ENCODE measurements around the gene NTN1.

NTN1 gene

DNA sequence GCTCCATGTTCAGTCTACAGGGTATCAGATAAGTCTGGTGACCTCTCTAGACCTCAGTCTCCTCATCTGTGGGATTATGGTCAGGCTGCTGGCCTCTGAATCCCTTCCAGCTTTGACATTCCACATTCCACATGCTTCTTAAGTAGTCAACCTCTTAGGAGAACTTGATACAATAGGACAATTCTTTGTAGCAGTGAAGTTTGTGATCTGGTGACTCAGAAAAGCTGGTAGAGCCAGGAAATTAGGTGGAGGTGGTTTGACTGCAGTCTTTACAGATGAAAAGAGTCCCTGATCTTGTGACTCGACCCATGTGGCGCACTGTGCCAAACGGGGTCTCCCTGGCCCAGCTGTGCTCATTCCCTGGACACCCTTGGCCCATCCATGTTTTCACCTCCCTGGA lies 147.8 kb downstream of the NTN1 start:
- no peak for DNase-seq

DNA sequence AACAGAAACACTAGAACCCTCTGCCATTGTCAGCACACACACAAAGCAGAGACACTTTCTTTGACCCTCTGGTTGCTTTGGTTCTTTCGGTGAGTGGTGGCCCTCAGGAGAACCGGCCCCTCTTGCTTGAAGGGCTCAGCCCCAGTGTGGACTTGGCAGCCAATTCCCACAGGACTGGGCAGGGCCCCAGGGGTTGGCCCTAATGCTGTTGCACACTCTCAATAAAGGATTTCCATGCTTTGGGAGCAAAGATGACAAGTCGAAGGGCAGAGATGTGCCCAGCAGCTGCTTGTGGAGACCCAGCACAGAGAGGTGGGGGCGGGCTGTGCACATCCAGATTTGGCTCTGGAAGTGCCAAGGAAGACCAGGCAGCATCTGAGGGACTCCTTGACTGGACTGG lies 149.0 kb downstream of the NTN1 start:
- DNase-seq, result no peak

DNA sequence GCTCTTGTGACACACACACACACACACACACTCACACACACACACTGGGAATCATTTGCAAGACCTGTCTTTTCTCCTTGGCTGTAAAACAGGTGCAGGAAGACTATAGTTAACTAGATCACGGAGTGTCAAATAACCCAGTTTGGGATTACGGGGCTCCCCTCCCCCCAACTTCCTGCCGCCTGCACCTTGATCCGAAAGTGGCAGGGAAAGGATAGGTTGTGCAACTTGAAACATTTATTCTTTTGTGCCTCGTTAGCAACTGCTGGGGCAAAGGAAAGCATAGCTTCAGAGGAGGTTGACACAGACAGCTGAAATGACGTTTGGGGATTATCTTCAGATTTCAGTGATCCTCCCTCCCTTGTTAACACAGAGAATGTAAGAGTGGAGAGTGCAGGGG lies 149.5 kb downstream of the NTN1 start:
- DNase-seq, result no peak

DNA sequence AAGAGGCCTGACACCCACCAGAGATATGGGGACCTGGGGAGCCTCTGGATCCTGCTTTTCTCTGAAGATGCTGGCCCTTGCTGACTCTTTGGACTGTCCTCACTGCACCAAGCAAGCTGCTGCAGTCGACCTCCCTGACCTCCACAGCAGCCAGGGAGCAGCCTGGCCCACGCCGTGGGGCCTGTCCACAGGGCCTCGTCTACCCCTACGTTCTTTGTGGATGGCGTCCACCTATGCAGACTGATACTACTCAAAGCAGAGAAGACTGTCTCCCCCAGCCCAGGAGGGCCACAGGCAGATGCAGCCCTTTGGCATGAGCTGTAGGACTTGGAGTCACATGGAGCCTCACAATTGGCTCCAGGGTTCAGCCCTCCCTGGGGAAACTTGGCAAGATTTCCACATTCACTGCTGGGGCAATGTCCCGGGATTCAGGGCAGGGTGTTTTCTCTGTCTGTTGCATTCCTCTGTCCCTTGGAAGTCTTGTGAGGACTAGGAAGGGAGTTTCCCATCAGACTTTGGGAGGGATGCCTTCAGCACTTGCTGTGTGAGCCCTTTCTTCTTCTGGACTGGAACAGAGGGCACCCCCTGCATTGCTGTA lies 152.2 kb downstream of the NTN1 start:
- no peak for DNase-seq

DNA sequence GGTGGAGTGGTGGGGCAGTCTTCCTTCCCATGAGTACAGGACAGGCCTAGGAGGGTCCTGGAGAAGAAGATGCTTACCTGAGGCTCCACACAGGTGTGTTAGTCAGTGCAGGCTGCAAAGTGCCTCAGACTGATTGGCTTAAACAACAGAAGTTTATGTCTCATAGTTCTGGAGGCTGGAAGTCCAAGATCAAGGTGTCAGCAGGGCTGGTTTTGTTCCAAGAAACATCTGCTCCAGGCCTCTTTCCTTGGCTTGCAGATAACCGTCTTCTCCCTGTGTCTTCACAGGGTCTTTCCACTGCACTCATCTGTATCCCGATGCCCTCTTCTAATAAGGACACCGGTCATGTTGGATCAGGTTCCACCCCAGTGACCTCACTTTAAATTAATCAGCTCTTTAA lies 153.0 kb downstream of the NTN1 start:
- no peak for DNase-seq

DNA sequence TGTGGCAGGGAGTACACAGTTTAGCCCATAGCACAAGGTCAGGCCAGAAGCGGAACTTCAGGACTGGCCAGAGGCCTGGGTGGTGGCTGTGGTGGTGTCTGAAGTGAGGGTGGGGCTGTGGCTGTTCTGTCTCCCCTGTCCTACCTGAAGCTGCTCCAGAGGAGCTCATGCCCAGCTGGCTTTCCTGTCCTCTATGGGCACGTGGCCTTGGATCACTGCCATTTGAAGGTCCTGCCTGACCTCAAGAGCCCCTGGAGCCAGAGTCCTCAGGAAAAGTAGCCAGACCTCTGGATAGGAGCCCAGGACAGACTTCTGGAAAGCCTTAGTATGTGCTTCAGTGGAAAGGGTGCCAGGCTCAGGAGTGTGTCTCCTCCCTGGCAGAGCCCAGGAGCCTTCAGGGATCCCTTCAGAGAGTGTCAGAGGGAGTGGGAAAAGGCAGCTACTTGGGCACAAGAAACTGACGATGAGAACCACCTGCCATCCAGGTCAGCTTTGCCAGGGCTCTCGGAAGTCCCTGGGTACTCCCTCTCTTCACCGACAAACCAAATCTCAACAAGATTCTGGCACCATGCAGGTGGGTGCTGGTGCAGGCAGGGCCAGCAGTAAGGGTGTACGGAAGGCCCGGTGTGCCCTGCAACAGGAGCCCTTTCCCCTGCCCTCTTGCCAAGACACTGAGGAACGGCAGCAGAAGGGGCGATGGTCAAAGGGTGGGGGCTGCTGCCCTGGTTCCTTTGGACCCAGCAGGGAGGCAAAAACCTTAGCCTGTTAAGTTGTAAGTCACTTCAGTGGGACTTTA lies 153.7 kb downstream of the NTN1 start:
- DNase-seq, result no peak

DNA sequence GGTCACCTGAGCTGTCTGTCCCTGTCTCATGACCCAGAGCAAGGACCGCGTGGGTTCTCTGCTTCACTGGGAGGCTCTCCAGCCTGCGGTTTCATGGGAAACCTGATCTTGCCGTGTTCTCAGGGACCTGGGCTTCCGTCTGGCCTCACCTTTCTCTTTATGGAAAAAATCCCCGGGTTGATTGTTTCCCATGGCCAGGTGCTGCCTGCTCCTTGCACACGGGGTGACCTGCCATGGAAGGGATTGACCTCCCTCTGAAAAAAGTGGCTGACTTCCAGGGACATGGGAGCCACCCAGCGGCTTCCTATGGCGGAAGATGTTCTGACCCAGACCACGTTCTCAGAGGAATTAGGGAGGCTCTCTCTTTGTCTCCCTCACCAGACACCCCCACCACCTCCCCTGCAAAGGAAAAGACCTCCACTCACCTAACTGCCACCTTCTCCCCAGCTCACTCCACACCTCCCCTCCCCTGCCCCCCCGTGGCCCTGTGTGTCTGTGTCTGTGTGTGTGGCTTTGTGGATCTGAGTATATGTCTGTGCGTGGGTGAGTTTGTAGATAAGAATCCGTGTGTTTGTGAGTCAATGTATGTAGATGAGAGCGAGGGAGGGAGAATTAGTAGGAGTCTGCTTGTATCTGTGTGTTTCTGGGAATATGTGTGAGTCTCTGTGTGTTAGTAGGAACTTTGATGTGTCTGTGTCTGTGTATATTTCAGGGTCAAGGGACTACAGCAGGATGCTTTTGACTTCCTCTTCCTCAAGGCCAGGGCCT lies 154.6 kb downstream of the NTN1 start:
- DNase-seq, result no peak

DNA sequence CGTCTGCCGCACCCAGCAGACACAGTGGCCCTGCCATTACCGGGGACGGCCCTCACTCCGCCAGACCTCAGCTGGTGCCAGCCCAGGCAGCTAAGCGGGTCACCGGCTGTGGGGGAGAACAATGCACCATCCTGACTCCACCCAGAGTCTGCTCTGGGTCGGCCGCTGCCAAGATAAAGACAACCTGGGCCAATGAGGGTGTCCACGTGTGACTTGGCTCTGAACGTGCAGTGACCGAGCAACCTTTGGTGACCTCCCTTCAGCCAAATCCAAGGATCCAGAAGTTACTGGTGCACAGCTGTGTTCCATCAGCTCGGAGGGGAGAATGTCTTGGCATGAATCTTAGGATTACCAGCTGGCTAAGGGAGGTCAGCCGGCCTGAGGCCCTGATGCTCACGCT lies 155.9 kb downstream of the NTN1 start:
- DNase-seq, result no peak

DNA sequence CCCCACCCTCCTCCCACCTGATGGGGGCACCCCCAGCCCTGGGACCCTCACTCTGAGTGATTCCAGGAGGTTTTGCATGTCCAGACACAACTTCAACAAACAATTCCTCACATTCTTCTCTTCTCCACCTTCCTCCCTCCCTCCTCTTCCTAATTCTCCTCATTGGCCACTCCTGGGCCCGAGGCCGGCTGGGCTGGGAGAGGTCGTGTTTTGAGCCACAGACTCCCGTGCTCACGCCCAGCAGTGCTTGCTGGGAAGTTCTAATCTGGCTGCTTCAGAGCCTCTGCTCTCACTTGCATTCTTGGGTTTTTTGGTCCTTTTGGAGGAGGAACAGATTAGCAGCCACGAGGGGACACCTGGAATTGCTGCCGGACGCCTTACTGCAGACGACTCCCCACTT lies 157.0 kb downstream of the NTN1 start:
- DNase-seq, result no peak

DNA sequence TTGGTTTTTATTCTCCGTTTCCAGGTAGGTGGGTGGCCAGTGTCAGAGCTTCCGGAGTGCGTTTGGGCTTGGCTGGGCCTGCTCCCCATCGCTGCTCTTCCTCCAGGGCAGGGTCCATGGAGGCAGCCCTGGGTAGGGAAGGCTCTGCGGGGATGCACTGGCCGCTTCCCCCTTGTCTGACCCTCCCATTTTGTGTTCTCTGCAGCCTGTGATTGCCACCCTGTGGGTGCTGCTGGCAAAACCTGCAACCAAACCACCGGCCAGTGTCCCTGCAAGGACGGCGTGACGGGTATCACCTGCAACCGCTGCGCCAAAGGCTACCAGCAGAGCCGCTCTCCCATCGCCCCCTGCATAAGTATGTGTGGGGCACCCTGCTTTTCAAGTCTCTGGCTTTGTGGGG lies 158.3 kb downstream of the NTN1 start:
- no peak for DNase-seq

DNA sequence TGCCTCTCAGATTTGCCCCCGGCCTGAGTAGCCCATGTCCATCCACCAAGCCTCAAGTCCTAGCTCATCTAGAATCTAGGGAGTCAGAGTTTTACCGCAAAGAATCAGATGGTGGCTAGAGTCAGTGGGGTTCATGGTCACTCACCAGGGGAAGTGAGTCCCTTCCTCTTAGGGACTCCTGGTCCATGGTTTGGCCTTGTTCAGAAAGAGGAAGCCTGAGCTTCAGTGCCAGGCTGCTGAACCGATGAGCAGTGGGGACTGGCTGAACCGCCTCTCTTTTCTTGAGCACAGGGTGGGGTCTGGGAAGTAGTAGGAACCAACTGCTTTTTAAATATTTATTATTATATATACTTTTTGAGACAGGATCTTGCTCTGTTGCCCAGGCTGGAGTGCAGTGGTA lies 160.3 kb downstream of the NTN1 start:
- no peak for DNase-seq

DNA sequence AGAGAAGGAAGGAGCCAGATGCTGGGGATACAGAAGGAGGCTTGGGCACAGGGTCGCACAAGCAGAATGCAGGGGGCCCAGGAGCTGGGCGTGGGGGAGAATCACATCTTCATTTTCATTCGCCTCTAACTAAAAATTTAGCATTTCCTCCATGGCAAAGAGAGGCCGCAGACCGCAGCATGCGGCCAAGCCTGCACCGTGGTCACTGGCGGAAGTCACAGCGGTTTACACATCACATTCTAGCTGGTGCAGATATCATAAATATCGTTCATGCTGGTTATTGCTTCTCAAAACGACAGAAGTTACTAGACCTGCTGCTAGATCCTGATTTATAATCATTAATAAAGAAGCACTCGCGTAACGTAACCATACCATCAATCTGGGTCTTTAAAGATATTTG lies 162.0 kb downstream of the NTN1 start:
- peak; percentile 28 for DNase-seq

DNA sequence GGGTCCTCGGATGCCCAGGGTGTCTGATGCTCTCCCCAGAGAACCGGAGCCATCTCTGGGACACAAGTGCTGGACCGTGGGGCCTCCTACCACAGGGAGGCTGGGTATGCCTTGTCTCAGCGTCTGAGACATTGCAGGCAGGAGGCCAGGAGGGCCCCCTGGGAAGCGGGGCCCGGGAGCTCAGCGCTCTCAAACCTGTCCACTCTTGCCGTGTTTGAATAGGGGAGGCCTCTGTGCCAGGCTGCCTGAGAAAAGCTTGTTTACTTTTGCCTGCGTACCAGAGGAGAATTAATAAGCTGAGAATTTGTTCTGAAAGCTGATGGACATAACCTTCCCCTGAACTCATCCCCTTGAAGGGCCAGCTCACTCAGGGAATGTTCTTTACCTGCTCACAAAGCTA lies 163.8 kb downstream of the NTN1 start:
- DNase-seq, result no peak

DNA sequence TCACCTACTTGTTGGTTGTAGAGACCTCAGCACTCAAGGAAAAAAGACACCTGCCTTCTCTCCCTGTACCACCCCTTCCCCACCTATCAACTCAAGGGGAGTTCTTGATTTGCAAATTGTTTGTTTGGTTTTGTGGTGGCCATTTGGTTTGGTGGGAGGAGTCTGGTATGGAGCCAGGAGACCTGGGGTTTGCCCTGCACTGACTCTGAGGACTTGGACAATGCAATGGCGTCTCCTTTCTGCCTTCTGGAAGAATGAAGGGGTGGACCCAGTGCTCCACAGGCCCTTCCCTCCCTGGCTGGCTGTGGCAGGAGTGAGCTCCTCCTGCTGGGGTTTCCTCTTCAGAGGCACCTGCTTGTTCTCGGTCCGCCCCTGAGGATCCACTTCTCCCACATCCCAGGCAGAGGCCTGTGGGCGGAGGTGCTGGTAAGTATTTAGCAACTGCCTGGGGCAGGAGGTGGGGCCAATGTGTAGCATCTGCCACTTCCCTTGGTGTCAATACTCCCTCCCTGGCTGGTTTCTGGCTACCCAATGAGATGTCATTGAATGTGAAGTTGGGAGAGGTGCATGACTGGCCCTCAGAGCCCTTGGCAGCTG lies 164.5 kb downstream of the NTN1 start:
- no peak for DNase-seq

DNA sequence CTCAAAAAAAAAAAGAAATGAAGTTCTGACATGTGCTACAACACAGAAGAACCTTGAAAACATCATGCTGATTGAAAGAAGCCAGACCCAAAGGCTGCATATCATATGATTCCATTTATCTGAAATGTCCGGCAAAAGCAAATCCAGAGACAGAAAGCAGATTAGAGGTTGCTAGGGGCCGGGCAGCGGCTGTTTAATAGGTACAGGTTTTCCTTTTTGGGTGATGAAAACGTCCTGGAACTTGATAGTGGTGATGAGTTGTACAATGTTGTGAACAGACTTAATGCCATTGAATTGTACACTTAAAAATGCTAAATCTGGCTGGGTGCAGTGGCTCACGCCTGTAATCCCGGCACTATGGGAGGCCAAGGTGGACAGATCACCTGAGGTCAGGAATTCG lies 166.5 kb downstream of the NTN1 start:
- DNase-seq, result no peak

DNA sequence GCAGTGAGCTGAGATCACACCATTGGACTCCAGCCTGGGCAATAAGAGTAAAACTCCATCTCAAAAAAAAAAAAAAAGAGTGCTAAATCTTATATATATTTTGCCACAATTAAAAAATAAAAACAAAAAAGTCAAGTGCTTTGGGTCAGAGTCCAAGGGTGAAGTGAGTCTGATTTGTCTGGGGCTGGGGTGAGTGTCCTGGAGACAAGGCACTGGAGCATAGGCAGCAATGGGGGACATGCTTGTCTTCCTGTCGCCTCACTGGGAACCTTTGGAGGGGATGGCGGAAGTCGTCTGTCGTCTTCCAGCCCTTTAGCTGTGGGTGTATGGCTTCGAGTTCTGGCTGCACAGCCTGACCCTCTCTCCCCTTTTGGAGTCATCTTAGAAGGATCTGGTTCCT lies 167.1 kb downstream of the NTN1 start:
- DNase-seq, result no peak

DNA sequence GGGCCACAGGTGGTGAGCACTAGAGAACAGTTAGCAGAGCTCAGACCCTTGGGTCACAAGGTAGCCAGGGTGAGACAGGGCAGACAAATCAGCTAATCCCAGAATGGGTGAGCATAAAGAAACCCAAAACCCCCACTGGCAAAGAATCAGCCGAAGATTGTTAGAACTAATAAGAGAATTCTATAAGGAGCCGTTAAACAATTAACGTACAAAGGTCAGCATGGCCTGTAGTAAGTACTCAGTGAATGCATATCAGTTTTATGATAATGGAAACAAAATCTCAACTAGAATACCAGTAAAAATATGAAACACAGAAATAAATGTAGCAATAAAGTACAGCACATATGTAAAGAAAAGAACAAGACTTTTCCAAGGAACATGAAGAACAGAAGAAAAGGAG lies 168.6 kb downstream of the NTN1 start:
- no peak for DNase-seq

DNA sequence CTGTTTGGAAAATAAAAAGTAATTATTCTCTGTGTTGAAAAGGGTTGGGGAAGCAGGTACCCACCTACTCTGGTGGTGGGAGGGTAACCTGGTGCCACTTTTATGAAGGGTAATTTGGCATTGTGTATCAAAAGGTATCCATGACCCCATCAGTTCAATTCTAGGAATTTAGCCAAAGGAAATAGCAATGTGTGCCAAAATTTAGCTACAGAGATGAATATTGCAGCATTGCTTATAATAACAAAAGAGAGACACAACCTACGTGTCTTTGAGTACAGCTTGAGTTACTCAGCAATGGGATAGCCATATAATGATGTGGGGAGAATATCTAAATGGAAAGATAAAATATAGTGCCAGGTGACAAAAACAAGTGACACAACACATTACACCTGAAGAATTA lies 170.7 kb downstream of the NTN1 start:
- no peak for DNase-seq

DNA sequence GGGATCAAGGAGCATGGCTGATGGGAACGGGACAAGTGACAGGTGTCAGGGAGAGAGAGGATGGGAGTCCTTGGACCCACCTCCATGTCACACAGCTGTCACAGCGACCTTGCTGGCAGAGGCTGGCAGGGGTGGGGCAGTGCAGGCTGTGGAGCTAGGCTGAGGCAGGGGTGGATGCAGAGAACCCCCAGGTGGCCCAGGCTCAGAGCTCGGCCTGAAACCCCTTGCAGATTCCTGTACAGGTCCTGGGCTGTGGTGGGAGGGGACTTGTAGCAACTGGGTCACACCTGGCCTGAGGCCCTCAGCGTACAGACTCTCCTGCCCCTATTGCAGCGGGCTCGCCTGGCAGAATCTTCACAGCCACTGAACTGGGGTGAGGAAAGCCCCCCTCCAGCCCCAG lies 174.1 kb downstream of the NTN1 start:
- DNase-seq, result no peak

DNA sequence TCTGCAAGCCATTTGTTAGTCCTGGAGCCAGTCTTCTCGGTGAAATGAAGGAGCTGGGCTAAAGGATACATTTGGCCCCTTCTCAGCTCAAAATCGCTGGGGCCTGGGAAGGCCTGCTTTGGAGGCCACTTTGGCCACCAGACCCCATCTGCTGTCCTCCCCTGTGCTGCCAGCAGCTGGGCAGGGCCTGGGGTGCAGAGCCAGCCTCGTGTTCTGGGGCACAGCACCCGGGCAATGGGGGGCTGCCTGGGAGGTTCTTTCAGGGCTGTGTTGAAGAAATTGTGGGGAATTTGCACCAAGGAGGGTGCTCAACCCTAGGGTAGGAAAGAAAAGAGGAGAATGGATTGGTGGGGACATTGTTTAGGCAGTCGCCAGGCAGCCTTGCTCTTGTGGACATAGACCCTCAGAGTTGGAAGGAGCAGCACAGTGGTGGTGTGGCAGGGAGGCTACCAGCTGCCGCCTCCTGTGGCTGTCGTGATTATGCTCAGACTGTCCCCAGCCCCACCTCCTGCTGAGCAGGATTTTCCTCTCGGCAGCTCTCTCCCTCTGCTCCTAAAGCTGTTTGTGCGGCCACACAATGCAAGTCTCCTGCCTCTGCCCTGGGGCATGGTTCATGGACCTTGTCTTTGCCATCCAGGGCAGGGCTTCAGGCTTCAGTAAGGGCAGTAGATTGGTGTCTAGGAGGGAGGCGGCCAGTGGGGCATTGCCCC lies 174.8 kb downstream of the NTN1 start:
- no peak for DNase-seq

DNA sequence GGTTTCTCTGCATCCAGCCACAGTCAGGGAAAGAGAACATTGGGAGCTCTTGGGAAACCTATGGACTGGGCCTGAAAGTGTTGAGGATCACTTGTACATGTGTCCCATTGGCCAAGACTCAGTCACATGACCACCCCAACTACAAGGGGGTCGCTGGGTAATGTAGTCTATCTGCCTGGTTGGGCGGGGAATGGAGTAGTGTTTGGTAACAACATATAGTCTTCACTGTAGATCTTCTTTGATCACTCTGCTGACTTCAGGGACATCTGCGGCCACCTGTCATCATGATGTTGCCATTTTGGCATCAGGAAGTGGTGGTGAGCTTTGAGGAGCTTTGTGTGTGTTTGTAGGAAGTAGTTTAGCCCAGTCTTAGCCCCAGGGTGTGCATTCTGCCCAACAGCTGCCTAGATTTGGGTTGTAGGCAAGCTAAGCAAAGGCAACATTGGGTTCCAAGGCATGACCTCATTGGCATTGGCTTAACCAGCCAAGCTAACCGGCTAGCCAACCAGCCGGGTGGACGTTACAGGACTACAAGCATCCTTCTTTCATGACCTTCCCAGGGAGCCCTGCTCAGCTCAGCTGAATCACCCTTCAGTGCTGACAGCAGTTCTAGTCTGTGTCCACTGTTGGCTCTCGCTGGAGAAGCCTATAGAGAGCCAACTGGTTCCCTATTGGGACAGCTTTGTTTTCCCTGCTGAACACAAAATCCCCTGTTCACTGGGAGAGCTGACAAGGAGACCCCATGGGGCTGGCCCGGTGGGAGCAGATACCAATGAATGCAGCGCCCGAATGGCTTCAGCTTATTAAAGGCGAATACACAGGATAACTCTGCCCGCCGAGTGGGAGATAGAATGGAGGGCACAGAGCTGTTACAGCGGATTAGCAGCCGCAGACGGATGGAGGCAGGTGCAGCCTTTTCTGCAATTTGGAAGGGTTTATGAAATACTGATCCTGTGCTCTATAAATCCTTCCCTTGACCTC lies 178.6 kb downstream of the NTN1 start:
- DNase-seq, result no peak
